Esophagus (tissue), 2 donors: ENCODE measurements around the gene MAP2K5. TPM values are rescaled to one million over a fixed set of nuclear protein-coding genes. Genes with fewer than 3 reads are reported as not detected.

Source experiments
- H3K27ac ChIP-seq, 2 donors: one replicate each; pipeline ENCODE4 v1.5.1; 2013; ENCODE audit warnings: low read depth in 2 of 2, mild to moderate bottlenecking in 2 of 2, inconsistent platforms in 1 of 2, low read length in 1 of 2, moderate library complexity in 1 of 2
- H3K27me3 ChIP-seq, 2 donors: one replicate each; pipeline ENCODE4 v1.6.1; 2013; ENCODE audit warnings: low read length in 2 of 2, control low read depth in 1 of 2, mild to moderate bottlenecking in 1 of 2; ENCODE audit not compliant: insufficient read depth in 2 of 2, control insufficient read depth in 1 of 2
- H3K36me3 ChIP-seq, 2 donors: one replicate each; pipeline ENCODE4 v1.6.1; 2013; ENCODE audit warnings: low read length in 1 of 2; ENCODE audit not compliant: control insufficient read depth in 2 of 2, insufficient read depth in 2 of 2
- H3K4me1 ChIP-seq, 2 donors: one replicate each; pipeline ENCODE4 v1.6.1; 2013; ENCODE audit warnings: low read length in 1 of 2; ENCODE audit not compliant: control insufficient read depth in 2 of 2, insufficient read depth in 2 of 2
- H3K4me3 ChIP-seq, 2 donors: one replicate each; pipeline ENCODE4 v1.5.1; 2013; ENCODE audit warnings: low read length in 2 of 2, mild to moderate bottlenecking in 2 of 2, low read depth in 1 of 2, moderate library complexity in 1 of 2
- H3K9me3 ChIP-seq, 2 donors: one replicate each; pipeline ENCODE4 v1.6.1; 2013; ENCODE audit warnings: mild to moderate bottlenecking in 2 of 2, low read depth in 1 of 2, low read length in 1 of 2, moderate library complexity in 1 of 2; ENCODE audit not compliant: control insufficient read depth in 2 of 2, insufficient read depth in 1 of 2
- WGBS, 2 donors: extraction: QIAGEN DNeasy Blood & Tissue Kit; methylation state at CpG; one replicate each; pipeline ENCODE4 v1.1.7; 2013; 5-methylcytosine and 5-hydroxymethylcytosine counted together
- polyA plus RNA-seq, 2 donors: library from polyadenylated mRNA; stranded (reverse); fragments of 200-250 nt; gene quantifications; one replicate each; pipeline ENCODE4 v1.2.3, GENCODE V29; 2013
- donor health status: healthy with polysubstance abuse.
- donor health status: Bipolar disorder and iron deficiency.

The MAP2K5 gene
- polyA plus RNA-seq, 2 donors: 3.2 to 5.0 TPM

DNA sequence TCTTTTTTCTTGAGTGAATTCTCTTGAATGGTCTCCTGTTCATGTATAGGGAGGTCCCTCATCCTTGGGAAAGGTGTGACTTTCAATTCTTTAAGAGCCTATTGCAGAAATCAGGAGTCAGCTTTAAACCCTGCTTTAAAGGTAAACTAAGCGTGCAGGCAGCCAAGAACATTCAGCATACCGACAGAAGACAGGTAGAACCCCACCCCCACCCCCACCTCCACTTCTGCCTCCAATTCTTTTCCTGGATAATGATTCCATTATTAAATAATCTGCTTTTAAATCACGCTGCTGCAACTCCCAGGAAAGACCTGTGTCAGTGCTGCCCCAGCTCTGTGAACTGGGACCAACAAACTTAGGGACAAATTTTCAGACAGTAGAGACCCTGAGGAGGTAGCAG is 233.5 kb downstream of the MAP2K5 start:
- WGBS, 2 donors: 95 to 98% methylated on average over 3 of the region's 3 CpGs
- Histone ChIP-seq H3K4me1 (no peaks in the 10 kb centered on the region), H3K36me3 (no peaks in the 10 kb centered on the region), H3K4me3 (no peak overlapping the region), H3K9me3 (no peaks in the 10 kb centered on the region), H3K27me3 (no peaks in the 10 kb centered on the region), H3K27ac (no peak overlapping the region)

DNA sequence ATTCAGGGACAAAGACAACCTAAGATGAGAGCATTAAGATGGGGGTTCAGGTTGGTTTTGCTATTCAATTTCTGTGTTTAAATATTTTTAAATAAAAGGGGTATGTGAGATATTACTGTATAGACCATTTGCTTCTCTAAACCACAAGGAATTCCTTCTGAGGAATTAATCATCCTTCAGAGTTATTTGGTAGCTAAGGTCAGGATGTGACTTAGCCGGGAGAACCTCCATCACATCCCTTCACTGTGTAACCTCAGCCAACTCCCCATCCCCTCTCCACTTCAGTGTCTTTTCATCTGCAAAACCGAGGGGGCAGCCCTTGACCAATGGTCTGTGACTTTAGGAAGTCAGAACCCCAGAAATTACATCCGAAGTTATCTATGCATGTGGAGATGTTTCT is 234.1 kb downstream of the MAP2K5 start:
- 83 to 86% methylated on average over 3 of the region's 3 CpGs for WGBS, 2 donors

DNA sequence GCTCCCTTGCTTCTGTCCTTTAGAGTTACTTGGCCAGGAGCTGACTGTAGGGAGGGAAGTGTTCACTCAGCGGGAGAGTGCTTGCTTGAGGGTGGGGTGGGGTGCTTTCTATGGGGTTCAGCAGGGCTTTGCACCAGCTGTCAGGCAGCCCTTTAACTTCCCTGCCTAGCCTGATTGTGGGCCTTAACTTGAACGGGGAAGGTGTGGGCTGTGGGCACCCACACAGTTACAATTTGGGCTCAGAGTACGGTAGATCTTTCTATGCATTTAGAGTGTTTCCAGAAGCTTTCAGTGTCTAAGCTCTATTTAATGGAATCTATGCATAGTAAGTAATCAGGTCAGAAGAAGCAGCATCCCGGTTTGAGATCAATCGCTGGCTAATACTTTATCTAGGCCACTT is 234.6 kb downstream of the MAP2K5 start:
- H3K4me3 ChIP-seq: no peak overlapping the region
- H3K36me3 ChIP-seq: no peaks in the 10 kb centered on the region
- H3K4me1 ChIP-seq: no peaks in the 10 kb centered on the region
- no peak overlapping the region for H3K27ac ChIP-seq
- no peaks in the 10 kb centered on the region for H3K27me3 ChIP-seq
- 80 to 82% methylated on average over 5 of the region's 5 CpGs for WGBS, 2 donors
- H3K9me3 ChIP-seq: no peaks in the 10 kb centered on the region

More for the DNA sequence above, 234.1 kb downstream of the MAP2K5 start:
- no peaks in the 10 kb centered on the region for H3K36me3 ChIP-seq
- H3K4me1 ChIP-seq: no peaks in the 10 kb centered on the region
- H3K27ac ChIP-seq: no peak overlapping the region
- H3K4me3 ChIP-seq: no peak overlapping the region
- no peaks in the 10 kb centered on the region for H3K27me3 ChIP-seq
- no peaks in the 10 kb centered on the region for H3K9me3 ChIP-seq

DNA sequence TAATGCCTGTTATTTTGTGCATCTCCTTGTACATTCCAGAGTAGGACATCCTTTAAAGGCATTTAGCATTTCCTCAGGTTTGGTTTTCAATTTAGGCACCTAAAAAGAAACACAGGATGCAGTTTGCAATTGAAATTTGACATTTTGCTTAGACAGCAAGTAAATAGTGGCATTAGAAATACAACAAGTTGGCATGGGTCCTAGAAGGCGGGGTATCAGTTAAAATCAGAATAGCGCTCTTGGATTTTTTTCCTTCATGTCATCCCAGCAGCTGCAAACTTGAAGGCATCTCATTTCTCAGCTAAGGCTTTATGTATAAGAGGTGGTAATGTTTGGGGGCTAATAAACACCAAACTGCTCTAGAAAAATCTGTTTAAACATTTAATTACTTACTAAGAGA is 235.3 kb downstream of the MAP2K5 start:
- Histone ChIP-seq H3K36me3 (no peaks in the 10 kb centered on the region), H3K27ac (no peak overlapping the region), H3K27me3 (no peaks in the 10 kb centered on the region), H3K9me3 (no peaks in the 10 kb centered on the region), H3K4me1 (no peaks in the 10 kb centered on the region), H3K4me3 (no peak overlapping the region)
- 81 to 84% methylated on average over 2 of the region's 2 CpGs for WGBS, 2 donors

DNA sequence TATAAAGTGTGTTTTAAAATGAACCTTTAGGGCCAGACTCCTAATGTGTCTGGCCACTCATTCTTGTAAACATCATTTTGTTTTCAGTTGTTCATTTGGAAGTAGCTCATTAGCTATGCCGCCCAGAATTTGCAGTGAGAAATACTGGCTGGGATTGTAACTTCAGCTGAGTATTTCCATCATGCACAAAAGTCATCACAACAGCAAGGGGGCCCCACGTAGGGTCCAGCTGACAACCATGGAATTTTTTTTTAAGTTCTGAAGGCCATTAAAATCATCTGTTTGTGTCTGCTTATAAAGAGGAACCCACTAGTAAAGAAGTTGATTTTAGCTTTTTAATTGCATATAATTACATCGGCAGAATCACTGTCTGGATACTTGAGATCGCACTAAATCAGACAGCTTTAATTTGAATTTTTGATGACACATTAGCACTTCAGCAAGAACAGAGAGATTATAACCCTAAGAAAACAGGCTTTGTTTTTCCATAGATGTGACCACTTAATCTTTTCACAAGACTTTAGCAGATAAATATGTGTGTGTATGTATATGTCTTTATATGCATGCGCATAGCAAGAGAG is 236.6 kb downstream of the MAP2K5 start:
- Histone ChIP-seq H3K27ac (no peak overlapping the region), H3K9me3 (no peaks in the 10 kb centered on the region), H3K27me3 (no peaks in the 10 kb centered on the region), H3K36me3 (peaks cover 0 to 4% of the 10 kb centered on the region in 2 donors), H3K4me1 (no peaks in the 10 kb centered on the region), H3K4me3 (no peak overlapping the region)
- WGBS, 2 donors: 89% methylated on average over 5 of the region's 5 CpGs

DNA sequence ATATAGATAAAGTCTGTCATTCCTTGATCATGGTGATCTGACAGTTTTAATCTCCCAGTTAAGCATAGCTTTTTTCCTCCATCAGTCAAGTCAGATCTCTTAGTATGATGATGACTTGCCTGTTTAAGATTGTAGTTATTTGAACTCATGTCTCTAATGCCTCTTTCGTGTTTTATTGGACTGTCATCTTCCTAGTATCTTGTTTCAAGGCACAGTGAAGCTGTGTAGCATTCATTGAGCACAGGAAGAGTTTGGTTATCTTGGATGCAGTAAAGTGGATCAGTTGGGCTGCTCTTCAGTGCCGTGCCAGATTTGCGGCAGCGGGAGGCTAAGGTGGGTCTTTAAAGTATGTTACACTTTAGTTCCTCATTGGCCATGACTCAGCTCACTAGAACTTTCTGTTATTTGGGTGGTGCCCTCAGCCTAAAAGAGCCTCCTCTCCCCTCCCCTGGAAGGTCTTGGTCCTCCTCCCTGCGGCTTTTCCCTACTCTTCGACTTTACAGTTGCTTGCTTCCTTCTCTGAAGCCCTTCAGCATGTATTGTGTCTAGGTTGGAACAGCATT is 237.1 kb downstream of the MAP2K5 start:
- no peaks in the 10 kb centered on the region for H3K27me3 ChIP-seq
- H3K9me3 ChIP-seq: no peaks in the 10 kb centered on the region
- H3K4me3 ChIP-seq: no peak overlapping the region
- H3K4me1 ChIP-seq: no peaks in the 10 kb centered on the region
- H3K27ac ChIP-seq: no peak overlapping the region
- WGBS, 2 donors: 86% methylated on average over 6 of the region's 6 CpGs
- H3K36me3 ChIP-seq: peaks cover 0 to 4% of the 10 kb centered on the region in 2 donors

DNA sequence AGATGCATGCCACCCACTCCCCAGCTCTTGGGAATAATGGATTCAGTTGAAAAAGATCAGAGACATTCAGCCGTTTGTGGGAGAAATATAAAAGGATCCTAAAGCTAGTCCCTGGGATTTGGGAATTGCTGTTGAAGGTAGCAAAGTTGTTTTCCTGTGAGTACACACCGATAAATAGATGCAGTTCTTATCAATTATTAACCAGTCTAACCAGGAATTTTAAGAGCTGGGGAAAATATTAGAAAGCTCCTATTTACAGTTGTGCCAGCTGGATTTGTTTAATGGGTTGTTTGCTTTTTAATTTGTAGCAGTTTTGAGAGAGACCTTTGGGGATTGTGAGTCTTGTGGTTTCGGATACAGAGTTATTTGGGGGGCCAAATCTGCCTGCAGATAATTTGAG is 238.6 kb downstream of the MAP2K5 start:
- peaks cover 0 to 4% of the 10 kb centered on the region in 2 donors for H3K36me3 ChIP-seq
- H3K27ac ChIP-seq: no peak overlapping the region
- H3K27me3 ChIP-seq: no peaks in the 10 kb centered on the region
- no peak overlapping the region for H3K4me3 ChIP-seq
- no peaks in the 10 kb centered on the region for H3K9me3 ChIP-seq
- WGBS, 2 donors: 85% methylated on average over 3 of the region's 3 CpGs
- no peaks in the 10 kb centered on the region for H3K4me1 ChIP-seq

DNA sequence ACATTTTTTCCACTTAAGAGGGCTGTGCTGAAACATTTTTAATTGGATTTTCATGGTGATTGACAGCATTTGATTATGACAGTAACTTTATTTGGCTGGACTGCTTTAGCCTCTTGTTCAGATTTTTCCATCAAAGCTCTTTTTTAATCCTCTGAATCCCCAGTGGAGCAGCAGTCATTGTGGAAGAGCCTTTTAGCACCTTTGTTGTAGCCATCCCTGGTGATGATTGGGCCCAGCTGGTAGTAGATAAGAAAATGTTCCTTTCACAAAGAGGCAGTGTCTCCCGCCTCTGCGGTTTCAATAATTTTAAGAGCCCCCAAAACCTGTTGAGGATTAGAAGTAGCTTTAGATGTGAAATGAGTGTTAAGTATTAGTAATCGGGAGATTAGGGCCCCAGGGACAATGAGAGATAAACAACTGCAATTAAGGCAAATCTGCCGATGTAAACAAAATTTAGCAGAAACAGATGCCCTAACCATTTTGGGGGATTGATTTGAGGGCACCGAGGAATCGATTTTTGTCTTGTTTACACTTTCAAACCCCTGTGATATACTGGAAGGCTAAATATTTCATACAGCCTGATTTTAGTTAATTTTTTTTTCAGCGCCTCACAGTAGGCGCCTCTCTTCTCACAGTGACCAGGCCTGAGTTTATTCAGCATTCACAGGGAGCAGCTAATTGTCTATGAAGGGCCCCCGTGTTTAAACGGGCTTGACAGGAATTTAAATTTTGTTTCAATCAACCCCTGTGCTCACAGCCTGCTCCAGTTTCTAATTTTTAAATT is 239.6 kb downstream of the MAP2K5 start:
- no peaks in the 10 kb centered on the region for H3K4me1 ChIP-seq
- H3K27me3 ChIP-seq: no peaks in the 10 kb centered on the region
- WGBS, 2 donors: 77 to 79% methylated on average over 10 of the region's 10 CpGs
- no peak overlapping the region for H3K27ac ChIP-seq
- H3K4me3 ChIP-seq: no peak overlapping the region
- H3K9me3 ChIP-seq: no peaks in the 10 kb centered on the region
- peaks cover 0 to 4% of the 10 kb centered on the region in 2 donors for H3K36me3 ChIP-seq

DNA sequence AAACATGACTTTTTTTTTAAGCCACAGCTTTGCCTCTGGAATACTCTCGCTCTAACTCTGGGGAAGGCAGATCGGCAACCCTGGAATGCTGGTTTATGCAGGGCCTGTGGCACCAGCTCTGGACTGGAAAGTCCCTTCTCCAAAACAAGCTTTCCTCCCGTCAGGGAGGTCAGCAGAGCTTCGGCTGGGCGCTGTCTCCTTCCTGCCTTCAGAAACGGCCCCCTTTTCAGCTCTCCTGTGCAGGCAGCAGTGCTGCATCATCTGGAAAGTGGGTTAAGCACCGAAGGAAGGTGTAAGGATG is 240.1 kb downstream of the MAP2K5 start:
- no peak overlapping the region for H3K27ac ChIP-seq
- no peaks in the 10 kb centered on the region for H3K9me3 ChIP-seq
- H3K4me1 ChIP-seq: no peaks in the 10 kb centered on the region
- peaks cover 0 to 4% of the 10 kb centered on the region in 2 donors for H3K36me3 ChIP-seq
- WGBS, 2 donors: 67 to 72% methylated on average over 7 of the region's 7 CpGs
- H3K4me3 ChIP-seq: no peak overlapping the region
- no peaks in the 10 kb centered on the region for H3K27me3 ChIP-seq

DNA sequence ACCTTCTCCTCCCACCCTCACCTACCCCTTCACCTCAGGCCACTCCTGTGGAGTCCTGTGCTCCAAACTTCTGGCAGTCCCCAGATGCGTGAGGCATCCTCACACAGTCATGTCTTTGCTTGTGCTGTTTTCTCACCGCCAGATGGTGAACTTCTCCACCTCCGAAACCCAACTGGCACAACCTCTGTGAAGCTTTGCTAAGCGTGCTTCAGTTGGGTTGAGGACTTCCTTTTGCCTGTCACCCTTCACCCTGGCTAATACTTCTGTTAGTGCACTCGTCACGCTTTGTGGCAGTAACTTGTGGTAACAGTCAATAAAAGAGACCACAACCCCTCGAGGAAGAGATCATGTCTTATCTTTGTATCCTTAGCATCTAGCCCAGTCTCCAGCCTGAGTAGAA is 240.8 kb downstream of the MAP2K5 start:
- Histone ChIP-seq H3K4me1 (no peaks in the 10 kb centered on the region), H3K27me3 (no peaks in the 10 kb centered on the region), H3K4me3 (no peak overlapping the region), H3K27ac (no peak overlapping the region), H3K36me3 (peaks cover 0 to 4% of the 10 kb centered on the region in 2 donors), H3K9me3 (no peaks in the 10 kb centered on the region)
- 79 to 82% methylated on average over 7 of the region's 7 CpGs for WGBS, 2 donors
